AG10803 (cell line): ENCODE measurements around the gene GRK6.
A peak's percentile ranks its signal among the peaks of the same experiment; 100 is the strongest.

ENCODE experiments used
- DNase-seq: peaks from one replicate; pipeline ENCODE4 v3.0.0; 2010; ENCODE audit warnings: low read depth
- H3K4me3 ChIP-seq: 2 replicates; pipeline ENCODE4 v1.5.1; 2011; ENCODE audit warnings: mild to moderate bottlenecking, low read length, control low read depth
- TF ChIP-seq, protein P1 (sequence below): conservative IDR thresholded peaks from 2 replicates; pipeline ENCODE4 v1.5.1; 2011; ENCODE audit warnings: mild to moderate bottlenecking, low read length, control low read depth, inconsistent platforms

The GRK6 gene

DNA sequence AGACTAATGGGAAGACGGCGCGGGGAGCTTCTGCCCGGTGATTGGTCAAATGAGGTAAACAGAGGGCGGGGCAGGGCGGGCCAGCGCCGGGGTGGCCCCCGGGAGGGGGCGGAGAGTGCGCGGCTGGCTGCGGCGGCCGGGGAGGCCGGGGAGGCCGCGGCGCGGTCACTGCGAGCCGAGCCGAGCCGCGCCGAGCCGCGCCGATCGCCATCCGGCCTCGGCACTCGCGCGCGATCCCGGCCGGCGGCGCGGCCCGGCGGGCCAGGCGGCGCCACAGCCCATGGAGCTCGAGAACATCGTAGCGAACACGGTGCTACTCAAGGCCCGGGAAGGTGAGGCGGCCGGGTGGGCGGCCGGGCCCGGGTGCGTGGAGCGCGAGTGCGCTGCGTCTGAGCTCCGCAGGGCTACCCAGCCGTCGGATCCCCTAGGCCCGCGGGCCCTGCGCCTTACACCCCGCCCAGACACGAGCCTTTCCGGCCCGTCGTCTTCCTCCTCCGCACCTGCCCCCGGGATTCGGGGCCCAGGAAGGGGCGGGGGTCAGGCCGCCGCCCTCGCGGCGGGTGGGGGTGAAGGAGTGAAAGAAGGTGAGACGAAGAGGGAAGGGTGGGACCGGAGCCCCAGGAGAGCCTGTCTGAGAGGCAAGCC lies at the start of gene GRK6:
GRK6 (plus strand) TSS at position 111 of the 645 bp plus-strand sequence; CDS start at position 281, 170 bp downstream.
- peak within 1 kb of the TSS; percentile 74 for H3K4me3 ChIP-seq
- TF ChIP-seq, protein P1, sequence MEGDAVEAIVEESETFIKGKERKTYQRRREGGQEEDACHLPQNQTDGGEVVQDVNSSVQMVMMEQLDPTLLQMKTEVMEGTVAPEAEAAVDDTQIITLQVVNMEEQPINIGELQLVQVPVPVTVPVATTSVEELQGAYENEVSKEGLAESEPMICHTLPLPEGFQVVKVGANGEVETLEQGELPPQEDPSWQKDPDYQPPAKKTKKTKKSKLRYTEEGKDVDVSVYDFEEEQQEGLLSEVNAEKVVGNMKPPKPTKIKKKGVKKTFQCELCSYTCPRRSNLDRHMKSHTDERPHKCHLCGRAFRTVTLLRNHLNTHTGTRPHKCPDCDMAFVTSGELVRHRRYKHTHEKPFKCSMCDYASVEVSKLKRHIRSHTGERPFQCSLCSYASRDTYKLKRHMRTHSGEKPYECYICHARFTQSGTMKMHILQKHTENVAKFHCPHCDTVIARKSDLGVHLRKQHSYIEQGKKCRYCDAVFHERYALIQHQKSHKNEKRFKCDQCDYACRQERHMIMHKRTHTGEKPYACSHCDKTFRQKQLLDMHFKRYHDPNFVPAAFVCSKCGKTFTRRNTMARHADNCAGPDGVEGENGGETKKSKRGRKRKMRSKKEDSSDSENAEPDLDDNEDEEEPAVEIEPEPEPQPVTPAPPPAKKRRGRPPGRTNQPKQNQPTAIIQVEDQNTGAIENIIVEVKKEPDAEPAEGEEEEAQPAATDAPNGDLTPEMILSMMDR, result no peak
- DNase-seq, result no peak

DNA sequence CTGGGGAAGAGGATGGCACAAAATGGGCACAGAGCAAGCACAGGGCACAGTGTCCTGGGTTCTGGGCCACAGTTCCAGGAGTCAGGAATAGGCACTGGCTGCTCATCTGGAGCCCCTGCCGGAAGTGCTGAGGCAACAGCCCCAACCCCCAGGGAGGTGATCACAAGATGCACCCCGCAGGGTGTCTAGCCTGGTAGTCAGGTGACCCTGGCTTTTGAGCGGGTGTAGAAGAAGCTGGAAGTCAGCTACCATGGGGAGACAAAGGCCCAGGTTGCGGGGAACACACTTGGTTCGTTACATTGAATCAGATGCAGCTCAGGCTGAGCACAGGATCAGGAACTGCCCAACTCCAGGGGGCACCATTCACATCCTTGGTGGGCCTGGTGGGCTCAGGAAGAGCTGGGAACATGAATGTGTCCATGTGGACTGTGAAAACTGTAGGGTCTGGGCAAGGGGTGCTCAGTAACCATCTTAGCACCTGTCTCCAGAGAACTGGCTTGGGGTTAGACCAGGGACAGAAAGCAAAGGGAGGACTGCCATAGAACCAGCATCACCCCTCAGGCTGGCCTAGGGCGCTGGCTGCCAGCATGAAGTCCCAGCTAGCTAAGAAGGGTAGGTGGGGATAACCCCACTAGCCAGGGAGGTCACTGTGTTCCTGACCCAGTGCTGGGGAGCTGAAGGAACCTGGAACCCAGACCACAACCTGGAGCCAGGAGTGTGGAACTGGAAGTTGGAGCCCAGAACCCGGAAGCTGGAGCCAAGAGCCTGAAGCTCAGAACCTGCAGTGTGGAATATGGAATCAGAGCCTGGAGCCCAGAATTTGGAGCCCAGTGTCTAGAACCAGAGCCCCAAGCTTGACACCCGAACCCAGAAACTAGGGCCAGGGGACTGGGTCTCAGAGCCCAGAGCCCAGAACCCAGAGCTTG lies 48.4 kb upstream of the GRK6 start:
- no peak overlapping the region for H3K4me3 ChIP-seq
- DNase-seq, result no peak
- TF ChIP-seq, protein P1, result no peak

DNA sequence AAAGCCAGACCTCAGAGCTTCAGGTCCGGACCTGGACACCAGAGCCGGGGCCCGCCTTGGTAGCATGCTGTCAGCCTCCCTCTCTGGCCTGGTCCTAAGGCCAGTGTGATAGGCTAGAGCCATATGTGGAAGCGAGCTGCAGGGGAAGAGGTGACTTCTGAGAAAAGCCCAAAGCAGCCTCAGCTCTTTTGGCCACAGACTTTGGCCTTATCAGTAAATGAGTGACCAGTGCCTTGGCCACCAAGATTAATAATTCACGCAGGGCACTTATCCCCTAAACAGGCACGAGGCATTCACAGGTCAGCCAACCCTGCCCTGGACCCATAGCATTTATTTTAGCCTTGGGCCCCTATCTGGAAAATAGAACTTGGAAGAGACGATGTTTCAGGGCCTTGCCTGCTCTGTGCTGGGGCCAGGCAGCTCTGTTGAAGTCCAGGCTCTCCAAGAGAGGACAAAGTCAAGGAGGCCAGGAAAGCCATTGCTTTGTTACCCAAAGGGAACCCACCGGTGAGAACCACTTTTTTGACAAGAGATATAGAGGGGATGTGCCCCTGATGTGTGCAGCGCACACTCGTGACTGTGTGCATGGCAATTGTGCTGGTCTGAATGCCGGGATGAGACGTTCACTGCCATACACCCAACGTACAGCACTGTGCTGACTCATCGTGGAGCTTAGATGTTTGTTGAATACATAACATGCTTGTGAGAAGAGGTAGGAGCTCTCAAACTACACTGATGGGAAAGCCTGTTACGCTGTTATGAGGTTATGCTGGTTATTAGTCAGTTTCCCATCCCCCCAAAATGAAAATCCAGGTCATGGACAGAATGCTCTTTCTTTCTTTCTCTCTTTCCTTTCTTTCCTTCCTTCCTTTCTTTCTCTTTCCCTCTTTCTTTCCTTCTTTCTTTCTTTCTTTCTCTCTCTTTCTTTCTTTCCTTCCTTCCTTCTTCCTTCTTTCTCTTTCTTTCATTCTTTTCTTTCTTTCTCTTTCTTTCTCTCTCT lies 47.3 kb upstream of the GRK6 start:
- no peak overlapping the region for H3K4me3 ChIP-seq
- DNase-seq, result peak; percentile 59
- TF ChIP-seq, protein P1, result no peak

DNA sequence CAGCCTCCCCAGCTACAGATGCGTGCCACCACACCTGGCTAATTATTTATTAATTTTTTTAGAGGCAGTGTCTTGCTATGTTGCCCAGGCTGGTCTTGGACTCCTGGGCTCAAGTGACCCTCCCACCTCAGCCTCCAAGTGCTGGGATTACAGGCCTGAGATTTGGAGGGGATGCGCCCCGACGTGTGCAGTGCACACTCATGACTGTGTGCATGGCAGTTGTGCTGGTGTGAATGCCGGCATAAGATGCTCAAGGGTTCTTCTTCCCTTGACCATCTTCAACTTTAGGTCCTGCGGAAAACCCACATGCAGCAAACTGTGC lies 45.7 kb upstream of the GRK6 start:
- TF ChIP-seq, protein P1, result no peak
- H3K4me3 ChIP-seq, result no peak overlapping the region
- no peak for DNase-seq

DNA sequence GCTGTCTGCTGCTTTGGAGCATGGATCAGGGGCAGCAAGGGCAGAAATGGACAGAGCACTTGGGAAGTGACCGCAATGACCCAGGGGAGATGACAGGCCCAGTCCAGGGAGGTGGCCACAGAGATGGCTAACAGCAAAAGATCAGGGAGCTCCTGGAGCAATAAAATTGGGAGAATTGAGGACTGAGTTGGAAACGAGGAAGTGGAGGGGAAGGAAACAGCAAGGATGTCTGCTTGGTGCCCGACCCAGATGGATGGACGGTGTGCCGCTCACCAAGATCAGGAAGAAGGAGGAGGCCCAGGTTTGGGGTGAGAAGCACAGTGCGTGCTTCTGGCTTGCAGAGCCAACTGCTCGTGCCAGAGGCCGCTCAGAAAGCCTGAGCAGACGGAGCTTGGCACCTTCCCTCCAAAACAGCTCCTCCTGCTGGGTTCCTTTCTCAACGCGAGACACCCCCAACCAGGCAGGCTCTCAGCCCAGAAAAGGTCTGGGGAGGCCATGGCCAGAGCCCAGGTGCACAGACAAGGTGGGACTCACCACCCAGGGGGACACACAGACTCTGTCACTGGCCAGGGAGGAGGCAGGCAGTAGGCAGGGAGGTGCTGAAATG lies 44.0 kb upstream of the GRK6 start:
- no peak overlapping the region for H3K4me3 ChIP-seq
- TF ChIP-seq, protein P1, result peak; percentile 46
- peak; percentile 30 for DNase-seq

DNA sequence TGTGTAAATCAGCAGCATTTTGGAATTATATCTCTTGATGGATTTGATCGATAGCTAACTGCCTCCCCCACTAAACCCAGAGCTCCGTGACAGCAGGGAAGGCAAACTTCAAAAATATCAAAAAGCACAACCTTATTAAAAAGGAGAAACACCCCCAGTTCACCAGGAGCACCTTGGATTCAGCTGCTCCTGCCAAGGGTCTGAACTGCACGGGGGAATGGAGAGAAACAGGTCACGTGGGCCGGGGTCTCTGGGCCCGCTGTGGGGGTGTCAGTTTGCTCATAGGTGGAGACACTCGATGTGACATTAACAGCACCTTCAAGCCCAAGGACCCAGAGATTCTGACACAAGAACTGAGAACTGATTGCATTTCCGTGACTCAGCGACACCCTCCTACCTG lies 43.3 kb upstream of the GRK6 start:
- no peak overlapping the region for H3K4me3 ChIP-seq
- DNase-seq, result no peak
- TF ChIP-seq, protein P1, result no peak
